GM13977 (cell line): ENCODE data around the gene KLRC4.

Source experiments
- DNase-seq: peaks from one replicate; pipeline ENCODE4 v3.0.0; 2012; ENCODE audit warnings: low spot score
- in situ Hi-C: fragments of 300-500 bp; cut with MboI; formaldehyde crosslinking; loops from one replicate; pipeline ENCODE4 v1.12.0; 2022; ENCODE audit warnings: low sequenced_read_pairs, low pct_unique_long_range_greater_than_20kb, mixed read lengths, inconsistent platforms; ENCODE audit not compliant: unreplicated experiment
- TF ChIP-seq, protein P1 (sequence below): IDR thresholded peaks from 2 replicates; pipeline ENCODE4 v1.5.1; 2012; ENCODE audit warnings: mild to moderate bottlenecking, control low read depth; ENCODE audit not compliant: insufficient read depth; ENCODE audit errors: extremely low read depth, missing control alignments

KLRC4 gene

DNA sequence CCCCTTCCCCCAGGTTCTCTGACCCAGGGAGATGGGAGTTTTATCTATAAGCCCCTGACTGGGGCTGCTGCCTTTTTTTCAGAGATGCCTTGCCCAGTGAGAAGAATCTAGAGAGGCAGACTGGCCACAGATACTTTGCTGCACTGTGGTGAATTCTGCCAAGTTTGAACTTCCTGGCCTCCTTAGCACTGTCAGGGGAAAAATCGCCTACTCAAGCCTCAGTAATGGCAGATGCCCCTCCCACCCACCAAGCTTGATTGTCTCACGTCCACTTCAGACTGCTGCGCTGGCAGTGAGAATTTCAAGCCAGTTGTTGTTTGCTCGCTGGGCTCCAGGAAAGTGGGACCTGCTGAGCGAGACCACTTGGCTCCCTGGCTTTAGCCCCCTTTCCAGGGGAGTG lies 51.4 kb downstream of the KLRC4 start:
- in situ Hi-C loops, result no loop called here
- TF ChIP-seq, protein P1, sequence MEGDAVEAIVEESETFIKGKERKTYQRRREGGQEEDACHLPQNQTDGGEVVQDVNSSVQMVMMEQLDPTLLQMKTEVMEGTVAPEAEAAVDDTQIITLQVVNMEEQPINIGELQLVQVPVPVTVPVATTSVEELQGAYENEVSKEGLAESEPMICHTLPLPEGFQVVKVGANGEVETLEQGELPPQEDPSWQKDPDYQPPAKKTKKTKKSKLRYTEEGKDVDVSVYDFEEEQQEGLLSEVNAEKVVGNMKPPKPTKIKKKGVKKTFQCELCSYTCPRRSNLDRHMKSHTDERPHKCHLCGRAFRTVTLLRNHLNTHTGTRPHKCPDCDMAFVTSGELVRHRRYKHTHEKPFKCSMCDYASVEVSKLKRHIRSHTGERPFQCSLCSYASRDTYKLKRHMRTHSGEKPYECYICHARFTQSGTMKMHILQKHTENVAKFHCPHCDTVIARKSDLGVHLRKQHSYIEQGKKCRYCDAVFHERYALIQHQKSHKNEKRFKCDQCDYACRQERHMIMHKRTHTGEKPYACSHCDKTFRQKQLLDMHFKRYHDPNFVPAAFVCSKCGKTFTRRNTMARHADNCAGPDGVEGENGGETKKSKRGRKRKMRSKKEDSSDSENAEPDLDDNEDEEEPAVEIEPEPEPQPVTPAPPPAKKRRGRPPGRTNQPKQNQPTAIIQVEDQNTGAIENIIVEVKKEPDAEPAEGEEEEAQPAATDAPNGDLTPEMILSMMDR, result no peak
- no peak for DNase-seq
